DLD1 (cell line): ENCODE results near the gene IPO5.
"Not testable (repeated sequence)": the region's sequence is repeated elsewhere in the genome, so short reads cannot be mapped to it uniquely, and the experiment has no call there.

Experiments
- in situ Hi-C: cut with HindIII; loops from 2 replicates; pipeline ENCODE4 v1.10.0; 2017; ENCODE audit warnings: low sequenced_read_pairs

Gene IPO5

DNA sequence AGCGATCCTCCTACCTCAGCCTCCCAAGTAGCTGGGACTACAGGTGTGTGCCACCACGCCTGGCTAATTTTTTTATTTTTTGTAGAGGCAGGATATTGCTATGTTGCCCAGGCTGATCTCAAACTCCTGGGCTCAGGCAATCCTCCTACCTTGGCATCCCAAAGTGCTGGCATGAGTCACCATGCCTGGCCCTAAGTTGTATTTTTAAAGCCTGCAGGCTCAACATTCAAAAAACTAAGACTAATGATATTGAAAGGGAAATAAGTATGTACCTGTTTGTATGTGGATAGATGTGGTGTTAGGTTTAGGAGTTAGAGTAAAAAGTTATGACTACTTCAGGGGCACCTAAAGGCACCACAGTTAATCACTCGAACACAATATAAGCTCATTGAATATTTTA lies 5.4 kb upstream of the IPO5 start:
- in situ Hi-C loops = no loop called here

DNA sequence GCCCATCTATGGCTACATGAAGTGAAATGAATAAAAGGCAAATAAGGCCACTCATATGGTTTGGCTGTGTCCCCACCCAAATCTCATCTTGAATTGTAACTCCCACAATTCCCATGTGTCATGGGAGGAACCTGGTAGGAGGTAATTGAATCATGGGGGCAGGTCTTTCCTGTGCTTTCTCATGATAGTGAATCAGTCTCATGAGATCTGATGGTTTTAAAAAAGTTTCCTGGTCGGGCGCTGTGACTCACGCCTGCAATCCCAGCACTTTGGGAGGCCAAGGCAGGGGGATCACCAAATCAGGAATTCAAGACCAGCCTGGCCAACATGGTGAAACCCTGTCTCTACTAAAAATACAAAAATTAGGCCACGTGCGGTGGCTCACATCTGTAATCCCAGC lies 4.2 kb upstream of the IPO5 start:
- in situ Hi-C loops = not testable (repeated sequence)

DNA sequence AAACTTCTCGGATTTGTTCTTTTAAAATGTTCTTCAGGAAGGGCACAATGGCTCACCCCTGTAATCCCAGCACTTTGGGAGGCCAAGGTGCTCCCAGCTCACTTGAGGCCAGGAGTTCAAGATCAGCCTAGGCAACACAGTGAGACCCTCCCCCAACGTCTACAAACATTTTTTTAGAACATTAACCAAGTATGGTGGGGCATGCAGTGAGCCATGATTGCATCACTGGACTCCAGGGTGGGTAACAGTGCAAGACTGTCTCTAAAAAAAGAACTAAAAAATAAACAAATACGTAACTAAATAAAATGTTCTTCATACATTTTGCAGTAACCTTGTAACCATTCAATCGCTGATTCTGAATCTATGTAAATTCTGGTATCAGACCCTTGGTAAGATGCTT lies 2.1 kb upstream of the IPO5 start:
- in situ Hi-C loops = no loop called here

DNA sequence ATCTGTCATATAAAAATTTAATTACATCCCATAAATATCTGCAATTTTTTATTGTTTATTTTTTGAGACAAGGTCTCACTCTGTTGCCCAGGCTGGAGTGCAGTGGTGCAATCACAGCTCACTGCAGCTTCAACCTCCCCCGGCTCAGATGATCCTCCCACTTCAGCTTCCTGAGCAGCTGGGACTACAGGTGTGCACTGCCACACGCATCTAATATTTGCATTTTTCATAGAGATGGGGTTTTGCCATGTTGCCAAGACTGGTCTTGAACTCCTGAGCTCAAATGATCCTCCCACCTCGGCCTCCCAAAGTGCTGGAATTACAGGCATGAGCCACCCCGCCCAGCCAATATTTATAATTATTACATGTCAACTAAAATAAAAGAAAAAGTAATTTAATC lies 644 bp upstream of the IPO5 start:
- in situ Hi-C loops = not testable (repeated sequence)

DNA sequence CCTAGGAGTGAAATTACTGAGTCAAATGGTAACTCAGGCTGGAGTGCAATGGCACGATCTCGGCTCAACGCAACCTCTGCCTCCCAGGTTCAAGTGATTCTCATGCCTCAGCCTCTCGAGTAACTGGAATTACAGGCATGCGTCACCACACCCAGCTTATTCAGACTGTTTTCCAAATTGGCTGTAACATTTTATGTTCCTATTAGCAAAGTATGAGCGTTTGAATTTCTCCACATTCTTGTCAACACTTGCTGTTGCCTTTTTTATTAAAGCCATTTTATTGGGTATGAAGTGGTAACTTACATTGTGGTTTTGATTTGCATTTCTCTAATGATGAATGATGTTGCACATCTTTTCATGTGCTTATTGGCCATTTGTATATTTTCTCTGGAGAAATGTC lies 7.9 kb downstream of the IPO5 start:
- in situ Hi-C loops = no loop called here

DNA sequence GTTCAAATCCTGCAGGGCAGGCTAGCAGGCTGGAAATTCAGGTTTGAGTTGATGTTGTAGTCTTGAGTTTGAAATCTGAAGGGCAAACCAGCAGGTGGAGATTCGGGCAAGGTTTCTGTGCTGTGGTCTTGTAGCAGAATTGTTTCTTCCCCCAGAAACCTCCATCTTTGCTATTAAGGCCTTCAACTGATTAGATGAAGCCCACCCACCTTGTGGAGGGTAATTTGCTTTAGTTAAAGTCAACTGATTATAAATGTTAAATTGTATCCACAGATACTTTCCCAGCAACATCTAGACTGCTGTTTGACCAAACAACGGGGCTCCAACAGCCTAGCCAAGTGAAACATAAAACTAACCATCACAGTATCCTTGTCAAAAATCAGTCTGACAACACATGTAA lies 9.4 kb downstream of the IPO5 start:
- in situ Hi-C loops = no loop called here

DNA sequence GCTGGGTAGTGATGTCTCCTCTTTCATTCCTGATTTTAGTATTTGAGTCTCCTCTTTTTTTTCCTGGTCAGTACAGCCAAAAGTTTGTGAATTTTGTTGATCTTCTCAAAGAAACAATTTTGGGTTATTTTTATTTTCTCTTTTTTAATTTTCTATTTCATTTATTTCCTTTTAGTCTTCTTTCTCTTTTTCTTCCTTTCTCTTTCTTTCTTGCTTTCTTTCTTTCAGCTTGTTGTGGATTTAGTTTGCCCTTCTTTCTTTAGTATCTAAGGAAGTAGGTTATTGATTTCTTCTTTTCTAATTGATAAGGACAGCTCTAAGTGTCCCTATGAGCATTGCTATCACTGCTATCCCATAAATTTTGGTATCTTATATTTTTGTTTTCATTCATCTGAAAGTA lies 13.8 kb downstream of the IPO5 start:
- in situ Hi-C loops = no loop called here

DNA sequence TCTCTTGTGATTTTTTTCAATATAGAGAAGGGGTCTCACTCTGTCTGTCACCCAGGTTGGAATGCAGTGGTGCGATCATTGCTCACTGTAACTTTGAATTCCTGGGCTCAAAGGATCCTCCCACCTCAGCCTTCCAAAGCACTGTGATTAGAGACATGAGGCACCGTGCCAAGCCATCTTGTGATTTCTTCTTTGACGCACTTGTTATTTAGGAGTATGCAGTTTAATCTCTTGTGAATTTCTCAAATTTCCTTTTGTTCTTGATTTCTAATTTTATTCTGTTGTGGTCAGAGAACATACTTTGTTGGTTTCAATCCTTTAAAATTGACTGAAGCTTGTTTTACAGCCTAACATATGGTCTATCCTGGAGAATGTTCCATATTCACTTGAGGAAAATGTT lies 14.5 kb downstream of the IPO5 start:
- in situ Hi-C loops = no loop called here

DNA sequence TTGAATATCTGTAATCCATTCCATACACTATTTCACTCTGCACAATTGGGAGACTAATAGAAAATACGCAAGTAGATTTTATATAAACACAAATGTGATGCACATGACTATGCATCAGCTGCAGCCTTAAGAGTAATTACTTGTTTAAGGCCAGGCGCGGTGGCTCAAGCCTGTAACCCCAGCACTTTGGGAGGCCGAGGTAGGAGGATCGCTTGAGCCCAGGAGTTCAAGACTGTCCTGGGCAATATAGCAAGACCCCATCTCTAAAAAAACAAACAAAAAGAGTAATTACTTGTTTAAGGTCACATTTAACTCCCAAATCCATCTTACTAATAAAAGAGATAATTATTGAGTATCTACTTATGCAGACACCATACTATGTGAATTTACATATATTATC lies 18.0 kb downstream of the IPO5 start:
- in situ Hi-C loops = no loop called here

DNA sequence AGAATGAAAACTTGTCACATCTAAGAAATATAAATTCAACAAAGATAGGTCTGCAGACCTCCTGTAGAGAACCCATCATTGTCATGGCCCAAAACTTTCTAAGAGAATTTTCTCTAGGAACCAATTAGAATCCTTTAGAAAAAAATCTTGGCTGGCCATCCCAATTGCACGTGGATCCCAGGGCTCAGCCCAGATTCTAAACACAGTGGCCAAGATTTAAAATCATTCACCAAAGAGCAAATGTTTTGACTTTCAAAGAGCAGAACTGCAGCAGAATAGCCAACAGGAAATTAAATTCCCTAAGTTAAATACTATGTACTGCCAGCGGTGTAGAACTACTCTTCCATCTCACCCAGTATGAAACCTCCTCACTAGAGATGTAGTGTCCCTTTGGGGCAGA lies 21.3 kb downstream of the IPO5 start:
- in situ Hi-C loops = no loop called here

DNA sequence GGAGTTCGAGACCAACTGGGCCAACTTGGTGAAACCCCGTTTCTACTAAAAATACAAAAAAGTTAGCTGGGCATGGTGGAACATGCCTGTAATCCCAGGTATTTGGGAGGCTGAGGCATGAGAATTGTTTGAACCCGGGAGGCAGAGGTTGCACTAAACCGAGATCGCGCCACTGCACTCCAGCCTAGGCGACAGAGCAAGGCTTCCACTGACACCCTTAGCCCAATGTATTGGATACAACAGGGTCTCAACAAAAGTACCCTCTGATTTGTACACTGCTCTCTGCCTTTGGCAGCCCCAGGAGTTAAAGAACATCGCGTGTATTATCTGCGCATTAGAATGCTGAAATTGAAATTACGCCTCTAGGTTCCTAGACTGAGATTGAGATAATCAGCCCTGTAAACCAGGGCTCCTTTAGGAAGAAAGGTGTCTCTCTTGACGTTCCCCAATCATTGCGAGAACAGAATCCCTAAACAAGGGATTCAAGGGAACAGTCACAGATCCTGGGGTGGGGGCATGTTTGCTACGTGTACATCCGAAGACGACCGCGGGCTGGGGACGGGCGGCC lies 21.9 kb downstream of the IPO5 start:
- in situ Hi-C loops = no loop called here

DNA sequence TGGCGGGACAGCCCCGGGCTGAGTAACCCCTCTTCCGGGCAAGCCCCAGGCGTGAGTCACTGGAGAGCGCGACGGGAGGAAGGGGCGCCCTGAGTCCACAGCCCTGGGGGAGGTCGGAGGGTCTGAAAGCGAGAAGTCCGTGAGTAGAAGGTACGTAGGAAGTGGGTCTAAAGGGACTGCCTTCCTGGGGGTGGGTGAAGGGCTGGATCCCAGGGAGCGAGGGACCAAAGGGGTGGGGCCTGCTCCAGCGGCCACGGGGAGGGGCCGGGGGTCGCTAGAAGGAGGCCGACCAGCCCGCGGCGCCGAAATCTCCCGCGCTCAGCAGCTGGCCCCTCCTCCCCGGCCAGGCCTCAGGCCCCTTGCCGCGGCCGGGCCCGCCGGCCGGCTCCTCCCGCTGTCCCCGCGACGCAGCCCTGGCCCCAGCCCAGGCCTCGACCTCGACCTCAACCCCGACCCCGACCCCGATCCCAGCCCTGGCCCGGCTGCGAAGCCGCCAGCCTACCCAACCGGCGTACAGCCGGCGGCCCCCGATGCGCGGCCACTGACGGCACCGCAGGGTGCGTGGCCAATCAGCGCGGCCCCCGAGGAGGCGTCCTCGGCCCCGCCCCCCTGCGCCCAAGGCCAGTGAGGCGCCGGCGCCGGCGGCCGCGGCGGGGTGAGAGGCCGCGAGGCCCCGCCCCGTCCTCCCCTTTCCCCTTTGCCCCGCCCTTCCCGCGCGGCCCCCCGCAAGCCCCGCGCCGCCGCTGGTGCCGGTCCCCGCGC lies 22.6 kb downstream of the IPO5 start:
- in situ Hi-C loops = no loop called here

DNA sequence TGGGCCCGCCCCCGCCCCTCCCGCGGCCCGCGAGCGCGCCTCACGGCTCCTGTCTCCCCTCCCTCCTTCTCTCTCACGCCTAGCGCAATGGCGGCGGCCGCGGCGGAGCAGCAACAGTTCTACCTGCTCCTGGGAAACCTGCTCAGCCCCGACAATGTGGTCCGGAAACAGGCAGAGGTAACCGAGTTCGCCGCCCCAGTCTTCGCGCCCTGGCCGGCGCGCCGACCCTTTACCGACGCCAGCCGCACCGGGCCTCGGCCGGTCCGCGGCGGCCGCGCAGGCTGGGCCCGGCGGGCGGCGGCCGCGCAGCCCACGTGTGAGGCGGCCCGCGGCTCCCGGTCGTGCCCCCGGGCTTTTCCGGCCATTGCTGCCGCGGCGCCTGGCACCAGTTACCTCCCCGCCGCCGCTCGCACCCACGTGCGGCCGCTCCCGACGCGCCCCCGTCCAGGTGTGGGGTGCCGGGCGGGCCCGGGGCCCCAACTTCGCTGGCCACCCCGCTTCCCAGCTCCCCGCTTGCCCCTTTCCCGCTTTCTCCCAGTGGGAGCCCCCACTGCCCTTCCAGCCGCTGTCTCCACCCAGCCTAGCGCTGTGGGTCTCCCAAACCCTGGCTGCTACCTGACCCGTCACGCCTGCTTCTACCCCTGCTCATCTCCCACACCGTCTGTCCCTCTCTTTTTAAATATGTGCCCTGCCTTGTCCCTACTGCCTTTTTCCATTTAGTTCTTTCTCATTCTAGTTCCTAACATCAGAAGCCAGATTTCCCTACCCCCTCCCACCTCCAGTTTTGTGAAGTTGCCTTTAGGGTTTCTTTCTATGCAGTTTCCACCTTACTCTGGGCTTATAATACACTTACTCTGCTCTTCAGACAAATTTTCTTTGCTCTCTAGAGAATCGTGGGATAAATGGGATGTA lies 23.4 kb downstream of the IPO5 start:
- in situ Hi-C loops = no loop called here

DNA sequence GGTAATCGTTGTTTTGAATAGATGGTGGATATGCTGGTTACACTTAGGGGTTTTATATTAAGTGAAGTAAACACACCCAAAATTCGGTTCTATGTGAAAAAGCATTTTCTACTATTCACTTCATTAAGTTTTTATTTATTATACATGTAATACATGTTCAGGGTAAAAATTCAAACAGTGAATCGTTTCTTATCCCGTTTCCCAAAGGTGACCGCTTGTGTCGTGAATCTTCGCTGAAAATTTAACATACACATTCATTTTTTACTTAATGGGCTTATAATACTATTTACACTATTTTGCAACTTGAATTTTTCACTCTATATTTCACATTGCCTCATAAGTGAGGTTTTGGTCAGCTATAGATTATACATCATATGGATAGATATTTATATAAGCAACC lies 24.5 kb downstream of the IPO5 start:
- in situ Hi-C loops = no loop called here

DNA sequence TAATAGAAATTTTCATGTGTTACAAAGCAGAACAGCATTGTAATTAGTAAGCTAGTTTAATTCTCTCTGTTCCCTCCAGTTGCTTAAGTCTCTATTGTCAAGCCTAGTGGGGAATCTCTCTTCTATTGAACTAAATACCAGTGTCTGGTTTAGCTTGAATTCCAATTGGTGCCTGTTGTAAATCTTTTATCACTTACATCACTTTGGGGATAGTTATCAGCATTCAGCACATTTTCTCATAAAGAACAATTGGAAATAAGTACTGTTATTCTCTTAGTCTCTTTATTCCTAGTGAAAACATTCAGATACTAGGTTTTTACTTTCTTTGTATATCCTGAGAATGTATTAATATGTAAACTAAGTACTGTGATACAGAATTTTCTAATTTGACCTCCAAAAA lies 25.2 kb downstream of the IPO5 start:
- in situ Hi-C loops = no loop called here

DNA sequence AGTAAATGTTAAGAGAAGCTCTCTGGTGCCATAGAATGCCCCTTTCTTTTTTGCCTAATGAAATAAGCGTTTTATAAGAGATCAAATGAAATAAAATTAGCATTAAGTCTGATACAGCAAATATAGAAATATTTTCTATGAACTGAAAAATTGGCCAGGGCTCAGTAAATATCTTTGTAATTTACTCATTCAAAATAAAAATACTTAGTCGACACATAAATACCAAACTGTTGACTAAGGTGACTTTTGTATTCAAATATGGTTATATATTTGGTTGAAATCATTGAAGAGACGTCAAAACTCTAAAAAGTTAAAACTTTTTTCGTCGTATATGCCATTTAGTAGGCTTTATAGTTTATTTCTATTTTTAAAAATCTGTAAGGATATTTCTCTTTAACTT lies 25.6 kb downstream of the IPO5 start:
- in situ Hi-C loops = no loop called here

DNA sequence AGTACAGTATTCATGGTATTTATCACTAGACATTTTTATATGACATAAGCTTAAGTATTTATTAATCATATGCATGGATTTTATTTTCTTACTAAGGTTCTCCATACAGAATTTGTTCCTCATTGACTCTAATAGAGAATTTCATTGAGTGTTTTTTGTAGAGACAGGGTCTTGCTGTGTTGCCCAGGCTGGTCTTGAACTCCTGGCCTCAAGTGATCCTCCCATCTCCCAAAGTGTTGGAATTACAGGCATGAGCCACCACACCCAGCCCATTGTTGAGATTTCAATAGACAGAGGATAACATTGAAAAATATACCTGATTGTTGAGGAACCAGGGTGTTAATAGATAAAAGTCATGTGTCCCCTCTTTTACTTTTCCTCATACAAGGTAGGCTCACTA lies 26.1 kb downstream of the IPO5 start:
- in situ Hi-C loops = no loop called here

DNA sequence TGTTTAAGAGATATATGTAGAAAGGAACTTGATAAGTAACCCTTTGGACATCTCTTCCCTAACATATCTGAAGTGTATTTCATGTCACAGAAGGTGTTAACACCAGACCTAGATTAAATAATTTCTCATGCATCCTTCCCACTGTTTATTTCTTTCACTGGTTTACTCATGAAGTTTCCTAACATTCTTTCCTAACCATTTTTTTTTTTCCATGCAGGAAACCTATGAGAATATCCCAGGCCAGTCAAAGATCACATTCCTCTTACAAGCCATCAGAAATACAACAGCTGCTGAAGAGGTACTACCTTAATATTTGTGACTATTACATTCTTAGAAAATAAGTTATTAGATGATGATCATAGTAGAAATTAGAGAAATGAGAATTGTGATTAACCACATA lies 28.8 kb downstream of the IPO5 start:
- in situ Hi-C loops = no loop called here

DNA sequence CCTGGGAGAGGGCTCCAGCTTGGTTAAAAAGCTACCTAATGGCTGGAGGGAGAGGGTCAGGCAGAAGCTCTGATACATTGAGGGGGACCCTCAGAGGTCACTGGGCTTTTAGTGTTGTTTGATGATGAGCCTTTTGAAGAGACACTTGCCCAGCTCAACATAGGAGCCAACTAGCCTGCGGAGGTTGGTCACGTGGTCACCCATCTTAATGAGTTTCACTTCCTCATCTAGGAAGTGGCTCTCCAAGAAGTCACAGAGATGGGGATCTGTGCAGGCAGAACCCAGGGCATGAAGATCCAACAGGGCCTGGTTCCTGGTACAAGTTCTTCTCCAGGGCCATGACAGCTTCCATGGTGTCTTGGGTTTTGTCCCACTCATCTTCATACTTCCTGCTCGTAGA lies 33.4 kb downstream of the IPO5 start:
- in situ Hi-C loops = no loop called here

DNA sequence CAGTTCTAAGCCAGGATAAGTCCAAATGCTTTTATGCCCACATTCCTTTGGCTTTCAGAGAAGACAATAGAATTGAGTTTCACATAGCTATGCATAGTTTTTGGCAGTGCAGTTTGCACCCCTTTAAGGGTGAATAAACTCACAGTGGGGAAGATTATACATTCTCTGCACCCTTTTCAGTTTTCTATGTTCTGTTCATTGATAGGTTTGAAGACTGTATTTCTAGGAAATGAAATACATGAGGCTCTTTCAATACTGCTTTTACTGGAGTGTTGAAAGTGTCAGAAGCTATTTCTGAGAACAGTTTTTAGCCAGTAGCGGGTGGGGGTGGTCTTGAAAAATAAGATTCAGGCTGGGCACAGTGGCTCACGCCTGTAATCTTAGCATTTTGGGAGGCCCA lies 46.2 kb downstream of the IPO5 start:
- in situ Hi-C loops = loop anchor here (25.0 kb wide), 1 partner anchor 562 kb away; the partner anchor contains the start of gene RAP2A

DNA sequence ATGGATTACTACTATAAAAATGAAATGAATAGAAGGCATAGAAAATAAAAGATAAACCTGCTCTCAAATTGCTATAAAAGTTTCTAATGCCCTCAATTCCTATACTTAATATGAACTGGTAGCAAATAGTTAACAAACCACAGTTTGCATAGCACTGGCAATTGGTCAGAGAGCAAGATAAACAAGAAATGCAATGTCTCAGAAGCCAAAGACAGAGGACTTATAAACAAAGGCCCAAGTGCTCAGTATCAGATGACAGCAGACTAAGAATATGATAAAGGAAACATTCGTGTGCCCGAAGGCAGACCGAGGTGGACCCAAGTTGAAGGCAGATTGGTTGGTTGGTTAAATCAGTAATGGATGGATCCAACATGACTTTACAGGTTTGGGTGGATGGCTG lies 50.6 kb downstream of the IPO5 start:
- in situ Hi-C loops = loop anchor here (25.0 kb wide), 1 partner anchor 567 kb away; the partner anchor contains the start of gene RAP2A

DNA sequence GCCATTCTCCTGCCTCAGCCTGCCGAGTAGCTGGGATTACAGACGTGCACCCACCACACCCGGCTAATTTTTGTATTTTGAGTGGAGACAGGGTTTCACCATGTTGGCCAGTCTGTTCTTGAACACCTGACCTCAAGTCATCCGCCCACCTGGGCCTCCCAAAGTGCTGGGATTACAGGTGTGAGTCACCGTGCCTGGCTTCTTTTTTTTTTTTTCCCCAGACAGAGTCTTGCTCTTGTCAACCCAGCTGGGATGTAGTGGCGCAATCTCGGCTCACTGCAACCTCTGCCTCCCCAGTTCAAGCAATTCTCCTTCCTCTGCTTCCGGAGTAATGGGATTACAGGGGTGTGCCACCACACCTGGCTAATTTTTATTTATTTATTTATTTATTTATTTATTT lies 51.5 kb downstream of the IPO5 start:
- in situ Hi-C loops = loop anchor here (25.0 kb wide), 1 partner anchor 568 kb away; the partner anchor contains the start of gene RAP2A
